ENCODE measurements around the gene ATP8B1. TPM values are rescaled to one million over a fixed set of nuclear protein-coding genes. Genes with fewer than 3 reads are reported as not detected.

The ATP8B1 gene
- total and polyA plus RNA-seq, 9 of the 15 experiments (the other 6 are each of a cell fraction or from before 2014, with no cell fraction given): 0.01 to 0.22 (median 0.03) TPM; not detected in 3

DNA sequence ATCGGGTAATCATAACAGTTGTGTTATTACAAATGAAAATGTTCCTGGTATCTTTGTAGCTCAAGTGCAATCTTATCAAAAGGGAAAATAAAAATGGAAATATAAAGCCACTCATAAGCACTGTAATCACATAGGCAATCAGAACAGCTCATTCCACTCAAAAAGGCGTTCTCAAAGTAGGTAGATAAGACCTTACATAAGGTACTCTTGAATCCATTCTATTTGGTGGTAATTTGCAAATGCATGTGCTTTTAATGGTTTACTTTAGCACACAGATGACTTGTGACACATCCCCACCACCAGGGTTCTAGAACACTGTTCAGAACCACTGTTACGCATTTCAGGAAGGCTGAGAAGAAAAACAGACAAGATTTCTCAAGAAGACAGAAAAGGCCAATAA, 94.8 kb downstream of the ATP8B1 start:
- Histone ChIP-seq H3K4me1 (replicated peaks in 1 of 2; ENCODE audit: control insufficient read depth in 2 of 2, insufficient read depth in 2 of 2, low read length in 2 of 2) (no peaks in the 10 kb centered on the region), H3K9me3 (replicated peaks; ENCODE audit: control insufficient read depth, insufficient read depth, low read depth, low read length) (no peaks in the 10 kb centered on the region), H3K9ac (ENCODE audit: insufficient read depth in 1 of 2, low read depth in 2 of 2, low read length in 2 of 2) (no peak overlapping the region), H3K27ac (ENCODE audit: extremely low read depth, low read depth, low read length) (no peak overlapping the region), H2AFZ (ENCODE audit: low read depth, low read length) (no peak overlapping the region), H4K20me1 (replicated peaks; ENCODE audit: control insufficient read depth, insufficient read depth, low read length) (no peaks in the 10 kb centered on the region), H3K27me3 (ENCODE audit: control insufficient read depth in 2 of 2, insufficient read depth in 2 of 2, low read length in 2 of 2) (no peaks in the 10 kb centered on the region), H3K4me2 (ENCODE audit: insufficient read depth, low read length) (no peak overlapping the region), H3K36me3 (ENCODE audit: control insufficient read depth, insufficient read depth, low read length) (no peaks in the 10 kb centered on the region), H3K79me2 (ENCODE audit: control insufficient read depth, insufficient read depth, low read length) (no peaks in the 10 kb centered on the region), H3K9me1 (ENCODE audit: control insufficient read depth, insufficient read depth, low read length) (no peaks in the 10 kb centered on the region), H3K4me3 (no peak overlapping the region)
- no peak for TF ChIP-seq ARHGAP35 (IDR thresholded peaks at IDR 0.05; ENCODE audit: partially characterized antibody)
- no peak for TF ChIP-seq SNIP1 (IDR thresholded peaks at IDR 0.05; ENCODE audit: low read depth)
- no peak for TF ChIP-seq RBM17 (IDR thresholded peaks at IDR 0.05; ENCODE audit: borderline replicate concordance, low read depth, low read length)
- no peak for TF ChIP-seq HEY1 (CRISPR knock-in tag; IDR thresholded peaks at IDR 0.05; ENCODE audit: borderline replicate concordance)
- POLR2A ChIA-PET: no interaction called here
- no TSS peak for BruUV-seq (replicated peaks)
- ATAC-seq (no peak), FAIRE-seq (no peak), DNase-seq (ENCODE audit: extremely low read depth in 1 of 4, low spot score in 3 of 4) (no peak)
- in situ Hi-C loops (cut with MboI) (no loop called here), intact Hi-C loops (cut with micrococcal nuclease) (no loop called here)
- CTCF ChIA-PET (ENCODE audit: low intra/inter-chr PET ratio): no interaction called here
- 36% methylated on average over 3 of the region's 3 CpGs for WGBS (ENCODE audit: insufficient coverage, low coverage, missing lambda C conversion rate)

- no peaks in the 10 kb centered on the region for H3K4me1 ChIP-seq (replicated peaks in 1 of 2; ENCODE audit: control insufficient read depth in 2 of 2, insufficient read depth in 2 of 2, low read length in 2 of 2)
- ATAC-seq: no peak
- no peak overlapping the region for H3K4me3 ChIP-seq
- intact Hi-C loops (cut with micrococcal nuclease) (no loop called here), in situ Hi-C loops (cut with MboI) (no loop called here)
- H3K9ac ChIP-seq (ENCODE audit: insufficient read depth in 1 of 2, low read depth in 2 of 2, low read length in 2 of 2): no peak overlapping the region
- CTCF ChIA-PET (ENCODE audit: low intra/inter-chr PET ratio): no interaction called here
- no peak overlapping the region for H2AFZ ChIP-seq (ENCODE audit: low read depth, low read length)
- no peaks in the 10 kb centered on the region for H3K79me2 ChIP-seq (ENCODE audit: control insufficient read depth, insufficient read depth, low read length)
- H3K27me3 ChIP-seq (ENCODE audit: control insufficient read depth in 2 of 2, insufficient read depth in 2 of 2, low read length in 2 of 2): no peaks in the 10 kb centered on the region
- no peak for DNase-seq (ENCODE audit: extremely low read depth in 1 of 4, low spot score in 3 of 4)
- no TSS peak for BruUV-seq (replicated peaks)
- POLR2A ChIA-PET: interaction anchor here (0.8 kb wide), 1 partner anchor 45 kb away, joined by 3 read pairs; no protein-coding TSS in a partner anchor
- H3K9me3 ChIP-seq (replicated peaks; ENCODE audit: control insufficient read depth, insufficient read depth, low read depth, low read length): no peaks in the 10 kb centered on the region
- WGBS (ENCODE audit: insufficient coverage, low coverage, missing lambda C conversion rate): 30% methylated on average over 8 of the region's 8 CpGs
- H4K20me1 ChIP-seq (replicated peaks; ENCODE audit: control insufficient read depth, insufficient read depth, low read length): no peaks in the 10 kb centered on the region
- FAIRE-seq: no peak
- no peaks in the 10 kb centered on the region for H3K9me1 ChIP-seq (ENCODE audit: control insufficient read depth, insufficient read depth, low read length)
- H3K27ac ChIP-seq (ENCODE audit: extremely low read depth, low read depth, low read length): no peak overlapping the region
- H3K36me3 ChIP-seq (ENCODE audit: control insufficient read depth, insufficient read depth, low read length): no peaks in the 10 kb centered on the region
- no peak overlapping the region for H3K4me2 ChIP-seq (ENCODE audit: insufficient read depth, low read length)
- TF ChIP-seq ZNF76 (CRISPR knock-in tag; IDR thresholded peaks at IDR 0.05; ENCODE audit: borderline replicate concordance) (no peak), XRCC5 (IDR thresholded peaks at IDR 0.05; ENCODE audit: low read depth, low read length) (no peak), ILF3 (IDR thresholded peaks at IDR 0.05; ENCODE audit: borderline replicate concordance) (no peak), ZNF764 (CRISPR knock-in tag; IDR thresholded peaks at IDR 0.05; ENCODE audit: low read depth) (no peak), PYGO2 (tag; IDR thresholded peaks at IDR 0.05) (no peak), TBL1XR1 (IDR thresholded peaks at IDR 0.05; ENCODE audit: low read length in 2 of 2) (no peak), HNRNPL (IDR thresholded peaks at IDR 0.05; ENCODE audit: low read depth, low read length) (no peak), TAF9B (IDR thresholded peaks at IDR 0.05; ENCODE audit: partially characterized antibody) (no peak), TEAD1 (CRISPR knock-in tag; IDR thresholded peaks at IDR 0.05) (no peak), ZBTB34 (CRISPR knock-in tag; IDR thresholded peaks at IDR 0.05) (no peak), SREBF1 (IDR thresholded peaks at IDR 0.05; ENCODE audit: borderline replicate concordance, low read depth, low read length) (no peak), ZSCAN29 (IDR thresholded peaks at IDR 0.05) (no peak)
These were observed 97.1 kb downstream of the ATP8B1 start for GRCh38 chr18:57705832-57706595.
